ENCODE measurements around the gene KRT23. TPM values are rescaled to one million over a fixed set of nuclear protein-coding genes. Genes with fewer than 3 reads are reported as not detected.

Gene KRT23
- total RNA-seq, 1 experiment from 2014 or later: not detected

GRCh38 chr17:40906613-40907012 lies 30.8 kb downstream of the KRT23 start:
- Histone ChIP-seq H4K5ac (ENCODE audit: insufficient read length, low read depth, low read length) (no peak overlapping the region), H2BK12ac (ENCODE audit: insufficient read length, low read depth, low read length) (no peak overlapping the region), H3K56ac (ENCODE audit: insufficient read length, low read depth, low read length) (no peak overlapping the region), H2AFZ (ENCODE audit: low read length) (no peak overlapping the region), H3K14ac (ENCODE audit: insufficient read depth, low read length) (no peak overlapping the region), H3K9me3 (ENCODE audit: control insufficient read depth, low read depth, low read length) (no peaks in the 10 kb centered on the region), H3K4me2 (ENCODE audit: insufficient read depth, insufficient read length, low read length) (no peak overlapping the region), H3K27ac (ENCODE audit: insufficient read length, low read depth, low read length) (no peak overlapping the region), H4K8ac (replicated peaks; ENCODE audit: insufficient read length, low read depth, low read length) (no peak overlapping the region), H4K91ac (ENCODE audit: insufficient read length, low read depth, low read length) (no peak overlapping the region), H2BK15ac (ENCODE audit: low read depth, low read length) (no peak overlapping the region), H3T11ph (ENCODE audit: low read length) (no peak overlapping the region), H3K4me1 (ENCODE audit: insufficient read depth, low read length) (0 out of 2 replicates have a peak, but pooled peaks cover 2% of the 10 kb centered on the region), H3K9ac (ENCODE audit: extremely low read depth, insufficient read length, low read length) (no peak overlapping the region), H3K79me1 (ENCODE audit: insufficient read depth, low read depth, low read length, poor library complexity, severe bottlenecking) (no peaks in the 10 kb centered on the region), H3K23me2 (ENCODE audit: insufficient read length, low read depth, low read length, poor library complexity, severe bottlenecking) (no peaks in the 10 kb centered on the region), H3K27me3 (ENCODE audit: insufficient read depth, low read length) (no peaks in the 10 kb centered on the region), H3K79me2 (ENCODE audit: insufficient read depth, low read length) (no peaks in the 10 kb centered on the region), H3K18ac (ENCODE audit: insufficient read length, low read depth, low read length) (no peak overlapping the region), H3K23ac (ENCODE audit: insufficient read length, low read depth, low read length) (no peak overlapping the region), H2BK5ac (ENCODE audit: insufficient read length, low read length) (no peak overlapping the region), H2AK5ac (ENCODE audit: insufficient read length, low read length) (no peak overlapping the region), H4K20me1 (ENCODE audit: control insufficient read depth, insufficient read depth, insufficient read length) (no peaks in the 10 kb centered on the region), H2BK120ac (ENCODE audit: low read depth, low read length, poor library complexity, severe bottlenecking) (no peak overlapping the region), H3K4ac (ENCODE audit: low read depth, low read length) (no peak overlapping the region), H2BK20ac (ENCODE audit: low read depth, low read length, poor library complexity, severe bottlenecking) (no peak overlapping the region)
- TF ChIP-seq, protein P1, sequence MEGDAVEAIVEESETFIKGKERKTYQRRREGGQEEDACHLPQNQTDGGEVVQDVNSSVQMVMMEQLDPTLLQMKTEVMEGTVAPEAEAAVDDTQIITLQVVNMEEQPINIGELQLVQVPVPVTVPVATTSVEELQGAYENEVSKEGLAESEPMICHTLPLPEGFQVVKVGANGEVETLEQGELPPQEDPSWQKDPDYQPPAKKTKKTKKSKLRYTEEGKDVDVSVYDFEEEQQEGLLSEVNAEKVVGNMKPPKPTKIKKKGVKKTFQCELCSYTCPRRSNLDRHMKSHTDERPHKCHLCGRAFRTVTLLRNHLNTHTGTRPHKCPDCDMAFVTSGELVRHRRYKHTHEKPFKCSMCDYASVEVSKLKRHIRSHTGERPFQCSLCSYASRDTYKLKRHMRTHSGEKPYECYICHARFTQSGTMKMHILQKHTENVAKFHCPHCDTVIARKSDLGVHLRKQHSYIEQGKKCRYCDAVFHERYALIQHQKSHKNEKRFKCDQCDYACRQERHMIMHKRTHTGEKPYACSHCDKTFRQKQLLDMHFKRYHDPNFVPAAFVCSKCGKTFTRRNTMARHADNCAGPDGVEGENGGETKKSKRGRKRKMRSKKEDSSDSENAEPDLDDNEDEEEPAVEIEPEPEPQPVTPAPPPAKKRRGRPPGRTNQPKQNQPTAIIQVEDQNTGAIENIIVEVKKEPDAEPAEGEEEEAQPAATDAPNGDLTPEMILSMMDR (conservative IDR thresholded peaks at IDR 0.05): no peak
- H3K4me1 Mint-ChIP-seq: peaks cover 18 to 39% of the 10 kb centered on the region in 2 experiments
- H3K36me3 Mint-ChIP-seq (ENCODE audit: insufficient read depth in 1 of 3, low read depth in 3 of 3): no peaks in the 10 kb centered on the region
- H3K27ac Mint-ChIP-seq: no peak overlapping the region
- no peak overlapping the region for H3K4me3 Mint-ChIP-seq
- H3K9me3 Mint-ChIP-seq: no peaks in the 10 kb centered on the region
- no peak for DNase-seq
- peaks cover 2% of the 10 kb centered on the region for H3K27me3 Mint-ChIP-seq (ENCODE audit: low read depth)
- no CpG with 5 or more reads among the region's 4 CpGs for WGBS (ENCODE audit: extremely low coverage, insufficient read length, low lambda C conversion rate)

All from H9 (cell line).